CD4-positive, alpha-beta T cell treated with Interleukin-21 for 1 hour (primary cell): ENCODE measurements around the gene RAB44.
A peak's percentile ranks its signal among the peaks of the same experiment; 100 is the strongest.

Experiments used
- DNase-seq: peaks from one replicate; pipeline ENCODE4 v3.0.0-alpha.2; 2020

Gene RAB44

DNA sequence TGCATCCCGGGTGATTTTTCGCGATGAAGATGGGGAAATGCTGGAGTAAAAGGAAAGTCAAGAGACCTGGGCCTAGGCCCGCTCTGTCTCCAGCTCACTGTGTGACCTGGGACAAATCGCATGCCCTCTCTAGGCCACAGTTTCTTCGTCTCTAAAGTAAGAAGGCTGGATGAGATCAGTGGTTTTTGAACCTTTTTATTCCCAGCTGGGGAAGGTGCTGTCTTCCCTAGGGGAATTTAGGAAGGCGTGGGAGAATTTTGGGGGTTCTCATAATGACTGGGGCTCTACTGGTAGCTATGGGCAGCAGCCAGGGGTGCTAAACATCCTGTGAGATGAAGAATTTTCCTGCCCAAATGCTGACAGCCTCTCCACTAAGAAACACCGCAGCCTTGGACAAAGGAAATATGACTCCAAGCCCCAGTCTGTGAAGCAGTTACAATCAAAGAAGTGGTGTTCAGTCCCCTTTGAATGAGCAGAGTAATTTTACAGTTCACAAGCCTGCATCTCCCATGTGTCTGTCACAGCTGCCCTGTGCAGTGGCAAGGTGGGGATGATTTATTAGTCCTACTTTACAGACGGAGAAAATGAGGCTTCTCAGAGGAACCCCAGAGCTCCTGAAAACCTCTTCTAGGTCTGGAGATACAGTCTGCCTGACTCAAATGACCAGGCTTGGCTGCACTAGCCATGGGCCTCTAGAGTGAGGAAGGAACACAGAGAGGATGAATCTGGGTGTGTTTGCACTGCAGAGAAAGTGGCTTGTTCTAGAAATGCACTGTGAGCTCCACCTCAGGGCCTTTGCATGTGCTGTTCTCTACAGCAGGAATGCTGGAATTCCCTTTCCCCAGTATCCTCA, 57.2 kb downstream of the RAB44 start:
- DNase-seq: no peak

DNA sequence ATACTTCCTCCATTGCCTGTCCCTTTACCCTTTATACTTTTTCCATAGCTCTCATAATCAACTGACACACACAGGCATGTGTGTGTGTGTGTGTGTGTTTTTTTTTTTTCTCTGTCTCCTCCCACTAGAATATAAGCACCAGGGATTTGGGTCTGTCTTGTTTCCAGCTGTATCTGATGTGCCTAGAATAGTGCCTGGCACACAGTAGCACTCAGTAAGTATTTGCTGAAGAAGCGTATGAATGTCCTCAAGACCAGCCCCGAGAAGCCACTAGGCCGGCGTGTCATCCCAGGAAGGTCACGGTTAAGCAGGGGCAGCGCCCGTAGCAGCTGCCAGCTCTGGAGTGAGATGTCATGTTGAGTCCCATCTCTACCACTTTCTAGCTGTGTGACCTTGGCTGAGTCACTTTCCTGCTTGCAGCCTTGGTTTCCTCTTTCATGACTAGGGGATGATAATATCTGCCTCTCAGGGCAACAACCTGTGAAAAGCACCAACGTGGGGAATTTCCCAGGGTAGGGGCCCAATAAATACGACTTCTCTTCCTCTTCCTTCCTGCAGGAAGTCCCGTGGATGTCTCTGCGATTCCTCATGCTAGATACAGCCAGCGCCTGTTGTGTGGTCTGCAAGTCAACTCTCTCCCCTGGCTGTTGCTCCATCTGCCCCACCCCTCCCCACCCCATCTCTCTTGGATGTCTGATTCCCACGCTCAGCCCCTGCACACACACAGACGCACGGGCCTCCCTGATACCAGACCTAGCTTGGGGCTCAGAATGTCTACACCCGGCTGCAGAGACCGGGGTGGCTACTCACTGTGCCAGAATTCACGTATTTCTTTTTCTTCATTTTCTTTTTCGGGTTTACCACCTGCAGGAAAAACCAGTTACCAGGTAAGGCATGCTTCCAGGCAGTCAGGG, 58.1 kb downstream of the RAB44 start:
- peak; percentile 90 for DNase-seq

DNA sequence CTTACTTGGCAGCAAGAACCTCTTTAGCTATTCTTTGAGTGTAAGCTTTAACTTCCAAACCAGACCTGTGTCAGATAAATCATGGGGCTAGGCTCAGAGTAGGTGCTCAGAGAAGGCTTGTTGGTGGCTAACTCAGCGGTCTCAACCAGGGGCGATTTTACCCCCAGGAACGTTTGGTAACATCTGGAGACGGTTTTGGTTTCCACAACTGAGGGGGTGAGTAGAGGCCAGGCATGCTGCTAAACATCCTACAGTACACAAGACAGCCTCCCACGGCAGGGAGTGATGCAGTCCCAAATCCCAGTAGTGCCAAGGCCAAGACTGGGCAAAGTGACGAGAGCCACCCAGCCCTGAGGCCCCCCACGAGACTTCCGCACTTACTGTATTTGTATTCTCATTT, 59.2 kb downstream of the RAB44 start:
- no peak for DNase-seq

DNA sequence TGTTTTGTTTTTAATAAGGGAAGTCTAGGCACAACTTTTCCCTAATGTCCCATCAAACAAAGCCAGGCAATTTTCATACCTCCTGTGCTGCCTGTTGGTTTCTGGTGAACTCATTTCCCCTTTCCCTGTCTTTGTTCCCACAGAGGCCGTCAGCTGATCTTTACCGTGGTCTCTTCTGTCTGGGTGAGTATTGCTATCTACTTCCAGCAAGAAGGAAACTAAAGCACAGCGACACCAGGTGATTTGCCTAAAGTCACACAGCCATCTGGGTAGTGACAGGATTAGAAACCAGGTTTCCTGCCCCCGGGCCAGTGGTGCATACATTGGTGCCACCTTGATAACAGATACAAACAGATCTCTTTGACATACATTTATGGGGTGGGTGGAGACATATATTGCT, 59.6 kb downstream of the RAB44 start:
- DNase-seq: peak; percentile 64

DNA sequence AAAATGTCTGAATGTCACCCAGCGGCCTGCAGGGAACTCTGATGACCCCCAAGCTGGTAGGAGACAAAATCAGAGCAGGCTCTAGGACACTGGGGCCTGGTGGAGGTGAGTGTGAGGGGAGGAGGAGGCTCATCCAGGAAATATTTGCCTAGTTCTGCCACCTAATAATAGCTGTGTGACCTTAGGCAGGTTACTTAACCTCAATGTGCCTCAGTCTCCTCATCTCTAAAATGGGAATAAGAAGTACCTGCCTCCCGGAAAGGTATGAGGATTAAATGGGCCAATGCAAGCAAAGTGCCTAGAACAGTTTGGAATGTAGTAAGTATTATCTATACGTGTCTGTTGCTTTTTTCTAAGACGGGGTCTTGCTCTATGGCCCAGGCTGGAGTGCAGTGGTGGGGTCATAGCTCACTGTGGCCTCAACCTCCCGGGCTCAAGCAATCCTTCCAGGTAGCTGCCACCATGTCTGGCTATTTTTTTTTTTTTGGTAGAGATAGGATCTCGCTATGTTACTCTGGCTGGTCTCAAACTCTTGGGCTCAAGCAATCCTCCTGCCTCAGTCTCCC, 60.4 kb downstream of the RAB44 start:
- DNase-seq: no peak

DNA sequence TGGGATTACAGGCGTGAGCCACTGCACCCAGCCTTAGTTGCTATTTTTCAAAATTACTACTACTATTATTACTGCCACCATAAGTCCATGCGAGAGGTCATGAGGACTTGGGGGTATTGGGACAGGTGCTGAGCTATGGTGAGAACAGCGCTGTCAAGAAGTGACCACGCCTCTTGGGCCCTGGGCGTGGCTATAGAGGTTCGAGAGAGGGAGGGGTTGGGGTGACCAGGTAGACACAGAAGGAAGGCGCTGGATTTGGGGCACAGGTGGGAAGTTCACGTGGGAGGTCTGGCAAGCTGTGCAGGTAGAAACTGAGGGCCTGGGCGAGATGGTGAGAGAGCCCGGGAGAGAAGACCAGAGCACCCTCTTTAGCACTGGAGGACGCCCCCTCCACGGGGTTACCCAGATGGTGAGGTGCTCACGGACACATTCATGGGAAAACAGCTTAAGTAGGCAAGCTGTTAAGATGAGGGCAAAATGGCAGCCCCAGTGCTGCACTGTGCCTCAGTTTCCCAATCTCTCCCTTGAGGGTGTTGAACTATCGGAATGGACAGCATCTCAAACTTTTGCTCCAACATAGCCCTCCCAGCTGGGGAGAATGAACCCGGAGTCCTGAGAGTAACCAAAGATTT, 61.0 kb downstream of the RAB44 start:
- no peak for DNase-seq

DNA sequence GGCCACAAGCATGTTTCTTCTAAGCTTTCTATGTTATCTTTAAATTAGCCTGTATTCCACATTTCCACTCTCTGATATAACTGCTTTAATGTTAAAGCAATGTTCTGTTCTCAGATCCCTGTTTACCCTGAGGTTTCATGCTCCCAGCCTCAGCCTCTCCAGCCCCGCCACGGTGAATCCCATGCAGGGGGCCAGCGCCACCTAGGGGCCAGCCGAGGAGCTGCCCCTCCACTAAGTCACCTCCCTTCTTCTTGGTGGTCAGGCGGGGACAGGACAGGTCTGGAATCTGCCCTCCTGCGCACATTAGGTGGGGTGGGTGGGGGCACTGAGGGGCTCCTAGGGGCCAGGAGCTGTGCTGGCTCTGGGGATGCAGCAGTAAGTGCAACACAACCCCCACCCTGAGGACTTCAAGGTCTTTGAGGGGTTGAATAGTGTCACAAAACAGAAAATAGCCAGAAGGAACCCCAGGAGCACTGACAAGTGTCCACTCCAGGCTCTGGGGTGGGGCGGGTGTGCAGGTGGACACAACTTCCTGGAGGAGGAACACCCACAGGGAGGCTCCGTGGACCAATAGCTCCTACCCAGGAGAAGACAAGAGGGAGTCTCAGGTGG, 61.6 kb downstream of the RAB44 start:
- DNase-seq: peak; percentile 81

DNA sequence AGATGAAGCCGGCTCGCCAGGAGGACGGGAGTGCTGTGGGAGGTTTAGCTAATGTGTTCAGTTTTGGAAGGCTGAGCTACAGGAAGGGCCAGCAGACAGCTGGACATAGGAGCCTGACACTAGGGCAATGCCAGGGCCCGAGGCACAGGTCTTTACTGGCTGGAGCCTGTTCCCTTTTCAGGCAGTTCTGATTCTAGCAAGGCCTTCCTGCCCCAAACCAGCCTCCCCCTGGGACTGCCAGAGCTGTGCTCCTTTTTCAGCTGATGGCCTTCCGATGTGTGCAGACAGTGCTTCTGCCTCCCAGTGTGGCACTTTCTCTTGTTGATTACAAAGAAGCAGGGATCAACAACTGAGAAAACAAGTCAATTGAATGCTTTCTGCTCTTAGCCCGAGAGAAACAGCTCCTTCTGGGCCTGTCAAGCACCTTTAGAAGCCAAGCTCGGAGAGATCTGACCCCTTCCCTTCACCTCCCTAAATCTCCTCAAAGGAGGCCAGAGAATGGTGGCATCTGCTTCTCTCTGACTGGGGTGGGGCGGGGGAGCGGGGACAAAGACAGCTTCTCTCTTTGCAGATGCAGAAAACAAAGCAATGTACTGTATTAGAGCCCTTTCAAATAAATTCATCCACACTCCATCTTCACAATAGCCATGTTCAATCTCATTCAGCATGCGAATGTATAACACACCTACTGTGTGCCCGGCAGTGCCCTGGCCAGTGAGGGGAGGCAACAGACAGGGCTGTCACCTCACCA, 63.2 kb downstream of the RAB44 start:
- no peak for DNase-seq

DNA sequence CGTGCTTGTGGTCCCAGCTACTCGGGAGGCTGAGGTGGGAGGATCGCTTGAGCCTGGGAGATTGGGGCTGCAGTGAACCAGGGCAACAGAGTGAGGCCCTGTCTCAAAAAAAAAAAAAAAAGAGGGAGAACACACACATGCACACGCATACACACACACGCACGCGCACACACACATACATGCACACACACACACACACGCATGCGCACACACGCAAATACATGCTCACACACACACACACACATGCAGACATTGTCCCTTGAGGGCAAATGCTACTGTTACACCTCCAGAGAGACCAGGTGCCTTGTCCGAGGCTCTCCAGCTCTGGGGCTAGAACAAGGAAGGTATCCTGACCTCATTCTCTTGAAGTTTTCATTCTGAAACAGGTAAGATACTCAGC, 64.5 kb downstream of the RAB44 start:
- no peak for DNase-seq

- no peak for DNase-seq
Observed at GRCh38 chr6:36765190-36765589, 67.6 kb downstream of the RAB44 start.

GRCh38 chr6:36765594-36766398, 68.2 kb downstream of the RAB44 start:
- DNase-seq: peak; percentile 86

DNA sequence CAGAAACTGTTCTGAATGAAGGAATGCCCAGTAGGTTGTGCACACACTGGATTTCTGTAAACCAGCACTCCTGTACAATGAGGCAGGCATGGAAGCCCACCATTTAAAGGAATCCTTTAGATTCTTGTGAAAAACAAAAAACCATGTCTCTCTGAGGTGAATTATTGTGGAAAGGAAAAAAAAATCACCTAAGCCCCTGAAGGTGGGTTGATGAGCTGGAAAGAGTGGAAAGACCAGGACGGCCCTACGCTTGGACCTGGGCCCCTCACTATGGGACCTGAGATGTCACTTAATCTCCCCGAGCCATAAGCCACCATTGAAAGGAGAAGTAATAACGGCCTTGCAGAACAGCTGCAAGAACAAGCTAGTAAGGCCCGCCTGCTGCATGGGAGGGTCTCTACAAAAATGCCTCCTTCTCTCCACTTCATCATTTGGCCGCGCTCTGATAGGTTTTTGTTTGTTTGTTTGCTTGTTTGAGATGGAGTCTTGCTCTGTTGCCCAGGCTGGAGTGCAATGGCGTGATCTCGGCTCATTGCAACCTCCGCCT, 68.8 kb downstream of the RAB44 start:
- no peak for DNase-seq

DNA sequence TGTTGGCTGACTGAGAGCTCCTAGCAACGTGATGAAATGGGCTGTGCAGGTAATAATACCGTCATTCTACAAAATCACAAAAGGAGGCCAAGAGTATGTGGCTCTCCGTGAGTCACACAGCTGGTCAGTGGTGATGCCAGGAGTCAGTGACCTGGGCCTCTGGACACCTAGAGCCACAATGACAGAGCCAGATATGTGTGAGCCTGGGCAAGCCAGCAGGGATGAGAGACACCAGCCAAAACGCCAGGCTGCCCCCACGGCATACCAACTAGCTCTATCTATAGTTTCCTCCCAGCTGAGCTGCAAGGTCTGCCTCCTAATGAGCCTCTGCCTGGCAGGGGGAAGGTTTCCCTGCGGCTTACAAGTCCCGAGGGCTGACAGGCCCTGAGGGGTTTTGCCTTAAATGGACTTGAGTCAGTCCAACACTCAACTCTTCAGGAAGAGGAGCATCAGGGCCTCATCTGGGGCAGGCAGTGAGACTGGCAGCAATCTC, 71.6 kb downstream of the RAB44 start:
- no peak for DNase-seq

GRCh38 chr6:36769676-36770499, 72.3 kb downstream of the RAB44 start:
- DNase-seq: peak; percentile 46

DNA sequence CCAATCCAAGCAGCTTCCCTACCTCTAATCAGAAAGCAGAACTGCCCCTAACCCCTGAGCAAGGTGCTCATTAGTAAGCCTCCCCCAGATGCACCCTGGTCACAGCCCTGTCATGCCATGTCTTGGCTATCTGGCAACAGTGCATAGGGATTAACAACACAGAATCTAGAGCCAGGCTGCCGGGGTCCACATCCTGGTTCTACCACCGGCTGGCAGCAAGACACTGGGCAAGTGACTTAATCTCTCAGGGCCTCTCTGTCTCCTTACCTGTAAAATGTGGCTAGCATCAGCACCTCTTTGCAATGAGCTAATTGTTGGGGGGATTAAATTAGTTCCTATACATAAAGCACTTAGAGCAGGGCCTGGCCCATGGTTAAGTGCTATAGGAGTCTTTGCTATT, 73.5 kb downstream of the RAB44 start:
- no peak for DNase-seq

- no peak for DNase-seq
Observed at GRCh38 chr6:36772397-36772796, 74.8 kb downstream of the RAB44 start.

DNA sequence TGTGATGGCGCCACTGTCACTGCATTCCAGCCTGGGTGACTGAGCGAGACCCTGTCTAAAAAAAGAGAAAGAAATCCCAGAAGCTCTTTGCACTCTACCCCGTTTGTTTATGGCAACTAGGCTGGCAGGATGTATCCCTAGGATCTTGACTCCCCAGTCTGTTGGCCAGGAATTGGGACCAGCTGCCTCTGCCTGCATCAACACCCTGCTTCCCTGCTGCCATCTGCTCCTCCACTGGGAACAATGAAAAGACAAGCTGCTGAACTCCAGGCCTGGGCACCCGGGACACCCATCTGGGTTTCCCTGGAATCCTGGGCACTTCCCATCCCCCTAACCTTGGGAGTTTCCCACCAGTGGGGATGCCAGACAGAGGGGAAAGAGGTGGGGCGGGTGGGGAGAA, 76.7 kb downstream of the RAB44 start:
- no peak for DNase-seq

DNA sequence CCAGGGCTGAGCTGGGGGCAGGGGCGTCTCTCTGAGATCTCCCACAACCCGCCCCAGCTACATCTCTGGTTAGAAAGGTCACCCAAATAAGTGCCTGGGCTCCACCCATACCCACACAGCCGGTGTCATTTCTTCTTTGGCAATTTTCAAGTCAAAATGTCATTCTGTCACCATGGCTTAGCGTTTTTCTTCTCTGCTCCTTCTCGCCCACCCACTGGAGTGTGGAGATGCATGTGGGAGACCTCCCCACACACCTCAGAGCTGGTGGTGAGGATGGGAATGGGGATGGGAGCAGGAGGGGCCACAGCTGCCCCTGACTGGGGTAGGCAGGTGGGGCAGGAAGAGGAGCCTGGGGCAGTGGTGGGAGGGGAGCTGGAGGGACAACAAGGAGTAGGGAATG, 78.5 kb downstream of the RAB44 start:
- DNase-seq: no peak

DNA sequence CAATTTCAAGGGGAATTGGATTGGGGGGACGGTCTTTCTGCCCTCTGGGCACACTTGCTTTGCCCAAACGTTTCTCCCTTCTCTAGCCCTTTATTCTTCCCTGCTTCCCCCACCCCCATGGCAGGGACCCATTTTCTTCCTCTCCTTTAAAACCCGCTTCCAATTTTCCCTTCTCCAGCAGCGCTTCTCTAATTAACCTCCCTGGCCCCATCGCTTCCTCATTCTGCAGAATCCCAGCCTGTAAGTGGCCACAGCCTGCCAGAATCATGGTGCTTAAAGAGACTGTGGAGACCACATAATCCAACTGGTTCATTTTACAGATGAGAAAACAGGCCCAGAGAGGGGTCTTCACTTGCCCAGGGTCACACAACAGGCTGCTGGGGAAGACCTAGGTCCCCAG, 80.2 kb downstream of the RAB44 start:
- no peak for DNase-seq

DNA sequence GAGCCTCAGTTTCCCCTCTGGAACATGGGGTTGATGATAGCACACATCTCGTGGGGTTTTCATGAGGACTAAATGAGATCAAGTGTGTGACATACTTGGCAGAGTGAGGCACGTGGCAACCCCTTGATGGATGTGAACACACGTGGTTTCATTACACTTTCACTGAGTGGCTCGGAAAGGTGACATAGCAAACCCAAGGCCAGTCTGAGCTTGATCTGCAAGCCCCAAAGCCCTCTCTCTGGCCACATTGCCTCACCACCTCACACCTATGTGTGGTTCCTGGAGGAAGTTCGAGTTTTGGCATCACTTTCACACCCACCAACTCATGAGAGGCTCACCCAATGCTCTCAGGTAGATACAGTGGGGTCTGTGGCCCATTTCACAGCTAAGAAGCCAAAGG, 81.6 kb downstream of the RAB44 start:
- DNase-seq: no peak
